Lower lobe of right lung (tissue), 2 donors: ENCODE data around the gene TMEM175. TPM values are rescaled to one million over a fixed set of nuclear protein-coding genes. Genes with fewer than 3 reads are reported as not detected.
A peak's percentile ranks its signal among the peaks of the same experiment; 100 is the strongest.

Experiments
- ATAC-seq, 2 donors: fragments of 200-7000 bp; cut with Tn5 transposase; one replicate each; pipeline ENCODE4 v1.9.1; 2020 to 2022; ENCODE audit warnings: mild to moderate bottlenecking in 2 of 2, moderate library complexity in 2 of 2
- DNase-seq: peaks from one replicate; pipeline ENCODE4 v3.0.0-alpha.2; 2020
- H3K27ac ChIP-seq: fragments of 200-600 bp; one replicate; pipeline ENCODE4 v1.8.0; 2022
- H3K27me3 ChIP-seq: fragments of 200-600 bp; one replicate; pipeline ENCODE4 v1.8.0; 2022; ENCODE audit warnings: low read depth
- H3K36me3 ChIP-seq: fragments of 200-600 bp; one replicate; pipeline ENCODE4 v1.8.0; 2022; ENCODE audit warnings: mild to moderate bottlenecking
- H3K4me1 ChIP-seq: fragments of 200-600 bp; one replicate; pipeline ENCODE4 v1.8.0; 2022
- H3K4me3 ChIP-seq: fragments of 200-600 bp; one replicate; pipeline ENCODE4 v1.8.0; 2022; ENCODE audit warnings: mild to moderate bottlenecking
- H3K9me3 ChIP-seq: fragments of 200-600 bp; one replicate; pipeline ENCODE4 v1.8.0; 2022
- intact Hi-C: fragments of 100-400 bp; cut with DNase I; formaldehyde crosslinking; loops from one replicate; pipeline ENCODE4 v1.11.0; 2022
- total RNA-seq: library from RNA; stranded (reverse); fragmentation: NEBNext Ultra II Directional; extraction: Animal tissue kit (Norgen Biotek cat#: 25700); gene quantifications from one replicate; pipeline ENCODE4 v1.2.1, GENCODE V29; 2021
- TF ChIP-seq, protein P1 (sequence below): fragments of 200-600 bp; IDR thresholded peaks from one replicate; pipeline ENCODE4 v1.8.0; 2022; ENCODE audit warnings: antibody characterized with exemption, mild to moderate bottlenecking
- donor health status: DM: no; HTN: yes; CAD: no; lungs with severe emphysema.

TMEM175 gene
- total RNA-seq, 1 donor from 2014 or later: 45.3 TPM

DNA sequence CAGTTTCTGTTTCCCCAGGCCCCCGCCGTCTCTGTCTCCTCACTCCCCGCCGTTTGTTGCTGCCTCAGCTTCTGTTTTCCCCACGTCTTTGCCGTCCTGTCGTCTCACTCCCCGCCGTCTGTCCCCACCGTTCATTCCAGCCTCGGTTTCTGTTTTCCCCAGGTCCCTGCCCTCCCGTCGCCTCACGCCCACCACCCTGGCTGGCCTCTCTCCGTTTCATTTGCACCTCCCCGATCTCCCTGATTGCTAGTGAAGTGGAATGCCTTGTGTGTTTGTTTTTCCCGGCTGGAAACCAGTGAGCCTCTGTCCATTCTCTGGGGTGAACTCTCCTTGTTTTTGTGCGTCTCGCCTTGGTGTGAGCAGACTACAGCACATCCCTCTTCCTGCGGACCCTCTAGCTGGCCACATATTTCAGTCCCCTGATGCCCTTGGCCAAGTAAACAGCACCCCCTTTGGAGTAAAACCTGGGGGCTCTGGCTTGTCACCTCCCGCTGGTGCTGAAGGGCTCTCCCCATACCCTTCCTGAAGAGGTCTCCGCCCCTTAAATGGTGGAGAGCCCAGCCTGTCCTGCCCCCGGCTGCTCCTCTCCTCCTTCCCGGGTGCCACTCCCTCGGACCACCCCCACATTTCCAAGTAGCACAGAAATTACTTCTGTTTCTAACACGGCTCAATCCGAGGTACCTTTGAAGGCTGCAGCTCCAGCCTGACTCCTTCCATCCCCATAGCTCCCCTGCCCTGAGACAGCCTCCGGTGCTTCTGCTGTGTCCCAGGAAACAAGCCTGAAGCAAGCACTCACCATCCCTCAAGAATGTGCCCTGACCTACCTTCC, 13.2 kb downstream of the TMEM175 start:
- peak in 1 of 2 donors; percentile 39 for ATAC-seq
- DNase-seq: no peak
- no peak overlapping the region for H3K4me3 ChIP-seq
- TF ChIP-seq, protein P1, sequence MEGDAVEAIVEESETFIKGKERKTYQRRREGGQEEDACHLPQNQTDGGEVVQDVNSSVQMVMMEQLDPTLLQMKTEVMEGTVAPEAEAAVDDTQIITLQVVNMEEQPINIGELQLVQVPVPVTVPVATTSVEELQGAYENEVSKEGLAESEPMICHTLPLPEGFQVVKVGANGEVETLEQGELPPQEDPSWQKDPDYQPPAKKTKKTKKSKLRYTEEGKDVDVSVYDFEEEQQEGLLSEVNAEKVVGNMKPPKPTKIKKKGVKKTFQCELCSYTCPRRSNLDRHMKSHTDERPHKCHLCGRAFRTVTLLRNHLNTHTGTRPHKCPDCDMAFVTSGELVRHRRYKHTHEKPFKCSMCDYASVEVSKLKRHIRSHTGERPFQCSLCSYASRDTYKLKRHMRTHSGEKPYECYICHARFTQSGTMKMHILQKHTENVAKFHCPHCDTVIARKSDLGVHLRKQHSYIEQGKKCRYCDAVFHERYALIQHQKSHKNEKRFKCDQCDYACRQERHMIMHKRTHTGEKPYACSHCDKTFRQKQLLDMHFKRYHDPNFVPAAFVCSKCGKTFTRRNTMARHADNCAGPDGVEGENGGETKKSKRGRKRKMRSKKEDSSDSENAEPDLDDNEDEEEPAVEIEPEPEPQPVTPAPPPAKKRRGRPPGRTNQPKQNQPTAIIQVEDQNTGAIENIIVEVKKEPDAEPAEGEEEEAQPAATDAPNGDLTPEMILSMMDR: no peak
- intact Hi-C loops: no loop called here
- no peaks in the 10 kb centered on the region for H3K27me3 ChIP-seq
- H3K27ac ChIP-seq: no peak overlapping the region
- peaks cover 8% of the 10 kb centered on the region for H3K36me3 ChIP-seq
- no peaks in the 10 kb centered on the region for H3K4me1 ChIP-seq
- H3K9me3 ChIP-seq: no peaks in the 10 kb centered on the region

DNA sequence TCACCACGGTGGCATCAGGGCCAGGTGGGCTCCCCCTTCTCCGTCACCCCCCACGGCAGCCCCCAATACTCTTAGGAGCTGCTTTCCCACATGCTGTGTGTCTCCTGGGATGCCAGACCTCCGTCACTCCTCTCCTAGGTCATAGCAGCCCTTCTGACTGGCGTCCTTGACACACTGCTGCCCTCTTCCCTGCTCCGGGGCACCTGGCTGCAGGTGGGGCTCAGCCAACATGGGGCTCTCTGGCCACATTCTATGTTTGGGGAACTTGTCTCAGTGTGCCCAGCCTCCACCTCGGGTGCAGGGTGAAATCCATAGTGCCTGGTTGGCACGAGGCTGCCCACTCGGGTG, 13.8 kb downstream of the TMEM175 start:
- Histone ChIP-seq H3K4me3 (no peak overlapping the region), H3K36me3 (peaks cover 8% of the 10 kb centered on the region), H3K9me3 (no peaks in the 10 kb centered on the region), H3K27me3 (no peaks in the 10 kb centered on the region), H3K4me1 (no peaks in the 10 kb centered on the region), H3K27ac (no peak overlapping the region)
- no peak for ATAC-seq
- no peak for DNase-seq
- intact Hi-C loops: no loop called here
- TF ChIP-seq, protein P1: no peak

DNA sequence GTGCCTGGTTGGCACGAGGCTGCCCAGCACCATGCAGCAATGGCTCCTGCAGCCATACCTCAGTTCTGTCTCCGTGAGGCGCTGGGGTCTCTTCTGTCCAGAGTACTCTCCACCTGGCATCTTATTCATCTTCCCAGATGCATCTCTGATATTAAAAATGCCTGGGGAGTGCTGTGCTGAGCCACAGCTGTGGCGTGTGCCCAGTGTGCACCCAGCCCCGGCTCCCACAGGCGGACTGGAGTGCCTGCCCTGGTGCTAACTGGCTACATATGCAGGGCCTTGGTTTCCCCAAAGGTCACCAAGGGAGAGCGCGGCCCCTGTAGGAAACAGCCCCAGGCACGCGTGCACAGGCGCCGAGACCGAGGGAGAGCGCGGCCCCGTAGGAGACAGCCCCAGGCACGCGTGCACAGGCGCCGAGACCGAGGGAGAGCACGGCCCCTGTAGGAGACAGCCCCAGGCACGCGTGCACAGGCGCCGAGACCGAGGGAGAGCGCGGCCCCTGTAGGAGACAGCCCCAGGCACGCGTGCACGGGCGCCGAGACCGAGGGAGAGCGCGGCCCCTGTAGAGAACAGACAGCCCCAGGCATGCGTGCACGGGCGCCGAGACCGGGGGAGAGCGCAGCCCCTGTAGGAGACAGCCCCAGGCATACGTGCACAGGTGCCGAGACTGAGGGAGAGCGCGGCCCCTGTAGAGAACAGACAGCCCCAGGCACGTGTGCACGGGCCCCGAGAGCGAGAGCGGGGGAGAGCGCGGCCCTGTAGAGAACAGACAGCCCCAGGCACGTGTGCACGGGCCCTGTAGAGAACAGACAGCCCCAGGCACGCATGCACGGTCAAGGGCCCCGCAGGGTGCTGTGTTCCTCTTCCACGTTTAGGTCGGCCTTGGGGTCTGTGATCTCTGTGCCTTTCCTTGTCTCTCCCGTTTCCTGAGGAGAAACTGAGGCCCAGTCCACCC, 14.5 kb downstream of the TMEM175 start:
- DNase-seq: no peak

DNA sequence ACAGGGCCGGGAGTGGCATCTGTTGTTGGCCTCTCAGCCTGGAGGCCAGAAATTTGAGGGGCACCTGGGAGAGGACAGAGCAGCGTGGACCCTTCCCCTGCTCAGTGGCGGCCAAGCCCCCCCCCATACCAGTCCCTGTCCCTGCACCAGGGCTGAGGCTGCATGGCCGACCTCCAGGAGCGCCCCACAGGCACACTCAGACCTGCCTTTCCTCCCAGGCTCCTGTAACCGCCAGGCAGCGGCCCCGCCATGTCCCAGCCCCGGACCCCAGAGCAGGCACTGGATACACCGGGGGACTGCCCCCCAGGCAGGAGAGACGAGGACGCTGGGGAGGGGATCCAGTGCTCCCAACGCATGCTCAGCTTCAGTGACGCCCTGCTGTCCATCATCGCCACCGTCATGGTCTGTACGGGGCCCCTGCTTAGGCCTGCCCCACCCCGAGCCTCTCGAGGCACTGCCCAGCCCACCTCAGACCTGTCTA, 15.3 kb downstream of the TMEM175 start:
- TF ChIP-seq, protein P1: no peak
- no peaks in the 10 kb centered on the region for H3K9me3 ChIP-seq
- H3K27me3 ChIP-seq: no peaks in the 10 kb centered on the region
- H3K4me3 ChIP-seq: no peak overlapping the region
- H3K36me3 ChIP-seq: peaks cover 17% of the 10 kb centered on the region
- no peak for DNase-seq
- ATAC-seq: no peak
- no peak overlapping the region for H3K27ac ChIP-seq
- H3K4me1 ChIP-seq: no peaks in the 10 kb centered on the region
- intact Hi-C loops: no loop called here

More for the DNA sequence above, 14.5 kb downstream of the TMEM175 start:
- intact Hi-C loops: no loop called here
- Histone ChIP-seq H3K36me3 (peaks cover 14% of the 10 kb centered on the region), H3K27me3 (no peaks in the 10 kb centered on the region), H3K4me1 (no peaks in the 10 kb centered on the region), H3K4me3 (no peak overlapping the region), H3K27ac (no peak overlapping the region), H3K9me3 (no peaks in the 10 kb centered on the region)
- no peak for ATAC-seq
- TF ChIP-seq, protein P1: no peak

DNA sequence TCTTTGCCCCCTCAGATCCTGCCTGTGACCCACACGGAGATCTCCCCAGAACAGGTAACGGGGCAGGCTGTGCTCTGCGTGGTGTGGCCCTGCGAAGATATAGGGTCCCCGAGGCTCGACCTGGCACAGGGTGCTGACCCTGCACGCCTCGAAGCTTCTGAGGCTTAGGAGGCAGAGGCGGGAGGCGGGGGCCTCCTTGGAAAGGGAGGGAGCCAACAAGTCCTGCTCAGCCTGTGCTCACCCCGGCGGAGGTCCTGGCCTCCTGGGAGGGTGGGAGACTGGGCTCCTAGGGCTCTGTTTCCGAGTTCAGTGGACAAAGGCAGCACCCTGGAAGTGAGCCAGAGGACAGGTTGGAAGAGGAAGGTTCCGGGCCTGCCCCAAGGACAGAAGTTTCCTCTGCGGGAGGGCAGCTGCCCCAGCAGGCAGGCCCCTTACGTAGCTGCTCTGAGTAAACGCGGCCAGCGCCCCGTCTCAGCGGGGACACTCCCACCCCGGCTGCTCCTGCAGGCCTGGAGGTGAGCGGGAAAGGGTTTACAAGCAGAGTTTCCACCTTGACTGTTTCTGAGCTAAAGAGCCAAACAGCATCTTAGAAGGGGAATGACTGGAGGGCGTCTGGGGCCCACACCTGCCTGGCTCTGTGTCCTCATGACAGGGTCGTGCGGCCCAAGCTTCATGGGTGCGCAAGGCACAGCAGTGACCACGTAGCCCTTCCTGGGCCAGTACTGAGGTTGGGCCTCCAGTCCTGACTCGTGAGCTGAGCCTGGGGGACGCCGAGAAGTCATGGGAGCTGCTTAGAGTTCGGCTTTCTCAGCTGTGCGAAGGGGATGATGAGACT, 16.1 kb downstream of the TMEM175 start:
- H3K4me1 ChIP-seq: no peaks in the 10 kb centered on the region
- H3K9me3 ChIP-seq: no peaks in the 10 kb centered on the region
- H3K36me3 ChIP-seq: peaks cover 21% of the 10 kb centered on the region
- intact Hi-C loops: no loop called here
- TF ChIP-seq, protein P1: no peak
- DNase-seq: no peak
- H3K27ac ChIP-seq: no peak overlapping the region
- H3K27me3 ChIP-seq: no peaks in the 10 kb centered on the region
- no peak for ATAC-seq
- H3K4me3 ChIP-seq: no peak overlapping the region
